Neural cell (in vitro differentiated cells): Measurements from ENCODE around the gene ADISSP.

Experiments
- EP300 ChIP-seq: fragments of 450-650 bp; conservative IDR thresholded peaks from 2 replicates; pipeline ENCODE4 v1.6.1; 2014; ENCODE audit warnings: antibody characterized with exemption, mild to moderate bottlenecking, moderate library complexity; ENCODE audit not compliant: poor library complexity, severe bottlenecking
- POLR2AphosphoS5 ChIP-seq: IDR thresholded peaks from 2 replicates; pipeline ENCODE4 v1.6.1; 2012
- RAD21 ChIP-seq: fragments of 450-650 bp; conservative IDR thresholded peaks from 2 replicates; pipeline ENCODE4 v1.6.1; 2014; ENCODE audit warnings: antibody characterized with exemption, mild to moderate bottlenecking, moderate library complexity
- TAF1 ChIP-seq: IDR thresholded peaks from 2 replicates; pipeline ENCODE4 v1.6.1; 2012; ENCODE audit warnings: low read depth
- TF ChIP-seq, protein P1 (sequence below): fragments of 450-650 bp; IDR thresholded peaks from 2 replicates; pipeline ENCODE4 v1.5.1; 2014; ENCODE audit warnings: antibody characterized with exemption, mild to moderate bottlenecking, moderate library complexity; ENCODE audit not compliant: poor library complexity, severe bottlenecking

DNA sequence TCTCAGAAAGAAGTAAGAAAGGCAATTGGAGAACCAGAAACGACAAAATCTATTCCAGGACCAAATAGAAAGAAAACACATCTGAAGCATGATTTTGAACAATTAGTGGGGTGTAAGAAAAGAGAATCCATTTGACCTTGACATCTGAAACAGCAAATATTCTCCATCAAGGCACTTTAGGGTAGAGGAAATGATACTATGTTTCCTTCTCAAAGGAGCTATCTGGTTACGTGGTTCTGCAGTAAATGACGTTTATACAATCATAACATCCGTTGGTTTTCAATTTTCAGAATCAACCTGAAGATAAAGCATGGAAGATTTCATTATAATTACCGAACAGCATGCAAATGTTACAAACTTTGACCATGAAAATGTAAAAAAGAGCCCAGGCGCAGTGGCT lies 46.9 kb downstream of the ADISSP start:
- TF ChIP-seq, protein P1, sequence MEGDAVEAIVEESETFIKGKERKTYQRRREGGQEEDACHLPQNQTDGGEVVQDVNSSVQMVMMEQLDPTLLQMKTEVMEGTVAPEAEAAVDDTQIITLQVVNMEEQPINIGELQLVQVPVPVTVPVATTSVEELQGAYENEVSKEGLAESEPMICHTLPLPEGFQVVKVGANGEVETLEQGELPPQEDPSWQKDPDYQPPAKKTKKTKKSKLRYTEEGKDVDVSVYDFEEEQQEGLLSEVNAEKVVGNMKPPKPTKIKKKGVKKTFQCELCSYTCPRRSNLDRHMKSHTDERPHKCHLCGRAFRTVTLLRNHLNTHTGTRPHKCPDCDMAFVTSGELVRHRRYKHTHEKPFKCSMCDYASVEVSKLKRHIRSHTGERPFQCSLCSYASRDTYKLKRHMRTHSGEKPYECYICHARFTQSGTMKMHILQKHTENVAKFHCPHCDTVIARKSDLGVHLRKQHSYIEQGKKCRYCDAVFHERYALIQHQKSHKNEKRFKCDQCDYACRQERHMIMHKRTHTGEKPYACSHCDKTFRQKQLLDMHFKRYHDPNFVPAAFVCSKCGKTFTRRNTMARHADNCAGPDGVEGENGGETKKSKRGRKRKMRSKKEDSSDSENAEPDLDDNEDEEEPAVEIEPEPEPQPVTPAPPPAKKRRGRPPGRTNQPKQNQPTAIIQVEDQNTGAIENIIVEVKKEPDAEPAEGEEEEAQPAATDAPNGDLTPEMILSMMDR = no peak
- TF ChIP-seq EP300 (no peak), TAF1 (no peak), POLR2AphosphoS5 (no peak), RAD21 (no peak)
